Naive B cell (primary cell): ENCODE results near the gene ZNF625. TPM values are rescaled to one million over a fixed set of nuclear protein-coding genes. Genes with fewer than 3 reads are reported as not detected.

ENCODE experiments used
- ATAC-seq, 2 donors: fragments of 150-1000 bp; cut with Tn5 transposase; 2 replicates each; pipeline ENCODE4 v1.10.0; 2021; ENCODE audit warnings: low read depth in 2 of 2, mild to moderate bottlenecking in 2 of 2, moderate library complexity in 2 of 2
- DNase-seq: peaks from one replicate; pipeline ENCODE4 v3.0.0; 2022
- H3K27ac Mint-ChIP-seq, 6 donors: one replicate each; pipeline ENCODE4 v1.8.0; 2020 to 2022; ENCODE audit warnings: mild to moderate bottlenecking in 6 of 6, mixed read lengths in 6 of 6, moderate library complexity in 5 of 6, inconsistent platforms in 2 of 6
- H3K27me3 Mint-ChIP-seq, 3 donors: one replicate each; pipeline ENCODE4 v1.8.0; 2021 to 2022; ENCODE audit warnings: mixed read lengths in 3 of 3, mild to moderate bottlenecking in 1 of 3
- H3K36me3 Mint-ChIP-seq, 2 donors: one replicate each; pipeline ENCODE4 v1.8.0; 2020 to 2022; ENCODE audit warnings: mixed read lengths in 2 of 2, inconsistent platforms in 1 of 2, mild to moderate bottlenecking in 1 of 2
- H3K4me1 Mint-ChIP-seq, 3 donors: one replicate each; pipeline ENCODE4 v1.8.0; 2020 to 2022; ENCODE audit warnings: mixed read lengths in 3 of 3, inconsistent platforms in 1 of 3, mild to moderate bottlenecking in 1 of 3, moderate library complexity in 1 of 3
- H3K4me3 Mint-ChIP-seq, 8 donors: one replicate each; pipeline ENCODE4 v1.8.0; 2020 to 2022; ENCODE audit warnings: mild to moderate bottlenecking in 8 of 8, mixed read lengths in 8 of 8, moderate library complexity in 8 of 8, inconsistent platforms in 2 of 8
- H3K9me3 Mint-ChIP-seq, 7 donors: one replicate each; pipeline ENCODE4 v1.8.0; 2020 to 2022; ENCODE audit warnings: mixed read lengths in 7 of 7, mild to moderate bottlenecking in 5 of 7, inconsistent platforms in 2 of 7, moderate library complexity in 1 of 7
- polyA plus RNA-seq, 6 donors: library from polyadenylated mRNA; unstranded; fragments of 300-500 nt; fragmentation: Illumina TruSeq; gene quantifications; one replicate each; pipeline ENCODE4 v1.2.3, GENCODE V29; 2021; ENCODE audit warnings: low read depth in 6 of 6

Gene ZNF625
- 1 to 10 TPM in 2 of 6 donors, under 1 TPM in 3, not detected in 1; 0.47 to 1.2 (median 0.95) TPM for polyA plus RNA-seq

DNA sequence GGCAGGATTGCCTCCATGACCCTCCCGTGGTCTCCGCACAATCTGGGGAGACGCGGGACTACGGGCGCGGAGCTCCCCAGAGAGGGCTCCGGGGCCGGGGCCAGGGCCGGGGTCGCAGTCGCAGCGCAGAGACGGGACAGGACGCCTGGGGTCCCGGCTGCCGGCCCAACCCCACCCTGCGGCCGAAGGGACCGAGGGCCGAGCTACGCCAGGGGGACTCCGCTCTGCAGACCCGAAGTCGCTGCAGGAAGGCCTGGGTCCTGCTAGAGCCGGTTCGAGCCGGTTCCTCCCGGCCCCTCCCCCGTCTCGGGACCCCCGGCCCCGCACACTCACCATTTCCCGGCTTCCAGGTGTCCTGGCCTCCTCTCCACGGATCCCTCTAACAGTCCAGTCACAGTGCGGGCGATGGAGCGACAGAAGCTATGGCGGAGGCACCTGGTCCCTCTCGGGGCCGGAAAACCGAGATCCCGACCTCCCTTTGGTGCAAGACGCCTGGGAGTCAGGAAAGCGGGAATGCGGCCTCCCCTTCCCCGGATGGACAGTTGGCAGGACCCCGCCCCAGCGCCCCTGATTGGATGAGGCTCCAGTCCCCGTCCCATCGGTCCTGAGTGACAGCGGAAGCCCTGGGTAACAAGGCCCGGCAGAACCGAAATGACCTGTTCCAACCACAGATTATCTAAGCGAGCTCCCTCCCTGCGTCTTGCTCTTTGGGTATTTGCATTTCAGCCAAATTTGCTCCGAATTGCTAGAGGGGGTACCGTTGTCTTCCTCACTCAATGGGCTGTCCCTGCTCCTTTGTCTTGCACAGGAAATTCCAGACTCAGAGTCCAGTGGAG is at the start of gene ZNF625:
ZNF625 (minus strand) TSS at position 512 of the 836 bp plus-strand sequence; CDS start at position 336, 176 bp downstream.
- ATAC-seq (peak; percentile 66 to 83), DNase-seq (peak; percentile 19)
- H3K4me1 Mint-ChIP-seq, result peaks cover 6 to 26% (median 18%) of the 10 kb centered on the region in 3 donors

DNA sequence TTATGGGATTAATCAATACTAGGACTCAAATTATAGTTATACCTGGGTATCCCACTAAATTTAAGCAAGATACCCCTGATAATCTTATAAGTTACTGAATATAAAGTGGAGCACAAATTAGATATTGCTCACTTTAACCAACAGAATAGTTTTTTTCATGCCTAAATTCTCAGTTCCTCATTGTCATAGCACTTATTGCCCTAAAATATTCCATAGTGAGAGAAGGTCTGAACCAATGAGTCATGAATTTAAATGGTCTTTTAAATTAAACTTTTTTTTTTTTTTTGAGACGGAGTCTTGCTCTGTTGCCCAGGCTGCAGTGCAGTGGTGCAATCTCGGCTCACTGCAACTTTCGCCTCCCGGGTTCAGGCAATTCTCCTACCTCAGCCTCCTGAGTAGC is 48.8 kb upstream of the ZNF625 start:
- Mint-ChIP-seq H3K4me3 (no peak overlapping the region), H3K4me1 (peaks cover 7 to 23% (median 22%) of the 10 kb centered on the region in 3 donors), H3K27ac (no peak overlapping the region), H3K27me3 (no peaks in the 10 kb centered on the region), H3K9me3 (peaks cover 8 to 41% (median 38%) of the 10 kb centered on the region in 7 donors), H3K36me3 (peaks cover 22 to 23% of the 10 kb centered on the region in 2 donors)
- peak; percentile 28 to 30 for ATAC-seq
- DNase-seq, result no peak

More for the DNA sequence above, at the start of gene ZNF625:
- H3K9me3 Mint-ChIP-seq, result no peaks in the 10 kb centered on the region
- H3K27me3 Mint-ChIP-seq, result no peaks in the 10 kb centered on the region
- H3K4me3 Mint-ChIP-seq, result peak within 1 kb of the TSS; percentile 93 to 97 (median 94)
- peak within 1 kb of the TSS in 4 of 6 donors; percentile 33 to 93 (median 72) for H3K27ac Mint-ChIP-seq
- H3K36me3 Mint-ChIP-seq, result no peaks in the 10 kb centered on the region

DNA sequence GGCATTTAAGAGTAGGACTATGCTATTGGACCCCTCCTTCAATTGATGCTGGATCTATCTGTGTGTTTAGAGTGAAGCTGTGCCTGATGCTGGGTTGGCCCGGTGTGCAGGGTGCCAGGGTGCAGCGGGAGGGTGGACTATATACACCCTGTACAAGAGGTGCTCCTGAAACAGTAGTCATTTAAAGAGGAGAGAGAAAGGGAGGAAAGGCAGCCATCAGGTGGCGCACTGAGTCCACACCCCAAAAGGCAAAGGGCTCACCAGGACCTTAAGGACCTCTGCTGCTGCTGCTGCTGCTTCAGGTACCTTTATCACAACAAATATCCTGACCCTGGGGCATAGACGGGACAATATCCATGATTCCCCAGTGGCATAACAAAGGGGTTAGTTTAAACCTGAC is 45.7 kb upstream of the ZNF625 start:
- peaks cover 19% of the 10 kb centered on the region in 2 donors for H3K36me3 Mint-ChIP-seq
- H3K4me1 Mint-ChIP-seq, result peaks cover 7 to 32% (median 26%) of the 10 kb centered on the region in 3 donors
- H3K27ac Mint-ChIP-seq, result peak overlapping the region in 1 of 6 donors; percentile 28
- ATAC-seq (peak; percentile 67 to 78), DNase-seq (peak; percentile 25)
- no peaks in the 10 kb centered on the region for H3K27me3 Mint-ChIP-seq
- H3K4me3 Mint-ChIP-seq, result peak overlapping the region in 1 of 8 donors; percentile 65
- H3K9me3 Mint-ChIP-seq, result peaks cover 1 to 25% (median 17%) of the 10 kb centered on the region in 7 donors

DNA sequence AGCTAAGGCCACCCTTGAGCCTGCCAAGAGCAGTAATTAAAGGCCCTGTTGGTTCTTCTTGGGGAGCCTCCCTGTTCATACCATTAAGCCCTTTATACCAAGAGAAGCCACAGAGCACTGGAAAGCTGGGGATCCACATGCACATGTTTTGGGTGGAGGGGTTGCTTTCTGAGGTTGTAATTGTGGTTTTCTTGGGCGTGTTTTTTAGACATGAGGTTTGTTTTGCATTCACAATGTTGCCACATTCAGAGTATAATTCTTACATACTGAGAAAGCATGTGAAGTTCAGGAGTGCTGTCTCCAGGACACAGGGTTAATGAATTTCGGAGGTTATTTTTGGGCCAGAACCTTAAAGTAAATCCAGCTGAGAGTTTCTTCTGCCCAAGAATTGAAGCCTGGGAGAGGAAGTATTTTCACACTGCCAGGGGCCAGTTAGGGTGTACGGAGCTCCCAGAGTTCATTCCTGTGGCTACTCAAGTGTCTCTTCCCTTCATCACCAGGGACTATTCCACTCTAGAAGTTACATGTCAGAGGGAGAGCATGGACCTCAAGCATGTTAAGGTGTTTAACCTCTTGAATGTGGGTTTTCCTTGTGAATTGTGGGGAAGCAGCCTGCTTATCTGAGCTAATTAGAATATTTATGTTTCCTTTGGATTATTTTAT is 43.4 kb upstream of the ZNF625 start:
- no peak for ATAC-seq
- DNase-seq, result no peak
- Mint-ChIP-seq H3K4me3 (no peak overlapping the region), H3K36me3 (peaks cover 10 to 12% of the 10 kb centered on the region in 2 donors), H3K4me1 (peaks cover 24 to 38% (median 27%) of the 10 kb centered on the region in 3 donors), H3K27ac (peak overlapping the region in 2 of 6 donors; percentile 8 to 16), H3K9me3 (peaks cover 1 to 14% (median 9%) of the 10 kb centered on the region in 7 donors), H3K27me3 (no peaks in the 10 kb centered on the region)

DNA sequence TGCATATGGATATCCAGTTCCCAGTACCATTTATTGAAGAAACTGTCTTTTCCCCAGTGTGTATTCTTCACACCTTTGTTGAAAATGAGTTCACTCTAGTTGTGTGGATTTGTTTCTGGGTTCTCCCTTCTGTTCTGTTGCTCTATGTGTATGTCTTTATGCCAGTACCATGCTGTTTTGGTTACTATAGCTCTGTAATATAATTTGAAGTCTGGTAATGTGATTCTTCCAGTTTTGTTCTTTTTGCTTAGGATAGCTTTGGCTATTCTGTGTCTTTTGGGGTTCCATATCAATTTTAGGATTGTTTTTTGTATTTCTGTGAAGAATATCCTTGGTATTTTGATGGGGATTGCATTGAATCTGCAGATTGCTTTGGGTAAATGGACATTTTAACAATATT is 41.6 kb upstream of the ZNF625 start:
- DNase-seq (no peak), ATAC-seq (no peak)
- no peak overlapping the region for H3K27ac Mint-ChIP-seq
- H3K27me3 Mint-ChIP-seq, result no peaks in the 10 kb centered on the region
- H3K36me3 Mint-ChIP-seq, result peaks cover 10 to 12% of the 10 kb centered on the region in 2 donors
- peaks cover 1 to 15% (median 12%) of the 10 kb centered on the region in 7 donors for H3K9me3 Mint-ChIP-seq
- peaks cover 25 to 41% (median 31%) of the 10 kb centered on the region in 3 donors for H3K4me1 Mint-ChIP-seq
- H3K4me3 Mint-ChIP-seq, result no peak overlapping the region

DNA sequence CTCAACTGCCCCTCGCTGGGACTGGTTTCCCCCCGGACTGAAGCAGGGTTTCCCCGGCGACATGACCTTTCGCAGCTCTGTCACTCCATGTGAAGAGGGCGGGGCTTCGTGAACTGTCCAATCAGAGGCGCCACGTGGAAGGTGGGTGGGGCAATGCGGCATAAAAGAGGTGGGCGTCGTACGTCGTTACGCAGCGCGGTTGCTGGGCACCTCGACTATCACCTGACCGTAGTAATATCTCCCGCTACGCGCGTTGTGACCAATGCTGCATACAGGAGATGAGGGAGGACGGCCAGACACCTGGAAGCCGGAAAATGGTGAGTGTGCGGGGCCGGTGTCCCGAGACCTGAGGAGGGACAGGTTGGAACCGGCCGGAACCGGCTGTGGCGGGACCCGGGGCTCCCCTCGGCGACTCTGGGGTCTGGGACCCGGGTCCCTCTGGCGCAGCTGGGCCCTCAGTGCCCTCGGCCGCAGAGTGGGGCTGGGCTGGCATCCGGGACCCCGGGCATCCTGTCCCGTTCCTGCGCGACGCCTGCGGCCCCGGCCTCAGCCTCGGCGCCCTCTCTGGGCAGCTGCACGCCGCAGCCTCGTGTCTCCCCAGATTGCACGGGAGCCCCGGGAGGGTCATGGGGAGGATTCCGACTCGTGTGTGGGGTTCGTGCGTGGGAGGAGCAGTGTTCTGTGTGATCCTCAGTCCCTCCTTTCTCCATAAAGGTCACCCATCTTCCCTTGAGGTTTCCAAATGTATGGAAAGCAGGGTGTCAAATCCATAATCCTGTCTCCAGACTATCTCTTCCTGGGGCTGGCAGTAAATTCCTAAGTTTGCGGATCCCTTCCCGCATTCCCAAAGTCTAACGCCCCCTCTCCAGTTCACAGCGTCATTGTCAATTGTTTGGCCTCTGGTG is 38.5 kb upstream of the ZNF625 start:
- peak overlapping the region; percentile 89 to 97 (median 96) for H3K4me3 Mint-ChIP-seq
- peak overlapping the region; percentile 89 to 96 (median 93) for H3K27ac Mint-ChIP-seq
- peaks cover 19% of the 10 kb centered on the region in 2 donors for H3K36me3 Mint-ChIP-seq
- peaks cover 1 to 29% (median 25%) of the 10 kb centered on the region in 7 donors for H3K9me3 Mint-ChIP-seq
- H3K27me3 Mint-ChIP-seq, result no peaks in the 10 kb centered on the region
- H3K4me1 Mint-ChIP-seq, result peaks cover 16 to 33% (median 24%) of the 10 kb centered on the region in 3 donors
- peak; percentile 84 for DNase-seq
- peak; percentile 96 to 97 for ATAC-seq

DNA sequence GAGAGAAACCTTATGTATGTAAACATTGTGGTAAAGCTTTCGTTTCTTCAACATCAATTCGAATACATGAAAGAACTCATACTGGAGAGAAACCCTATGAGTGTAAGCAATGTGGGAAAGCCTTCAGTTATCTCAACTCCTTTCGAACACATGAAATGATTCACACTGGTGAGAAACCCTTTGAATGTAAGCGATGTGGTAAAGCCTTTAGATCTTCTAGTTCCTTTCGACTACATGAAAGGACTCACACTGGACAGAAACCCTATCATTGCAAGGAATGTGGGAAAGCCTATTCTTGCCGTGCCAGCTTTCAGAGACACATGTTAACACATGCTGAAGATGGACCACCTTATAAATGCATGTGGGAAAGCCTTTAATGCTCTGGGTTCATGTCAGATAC is 31.1 kb upstream of the ZNF625 start:
- H3K27ac Mint-ChIP-seq, result no peak overlapping the region
- H3K27me3 Mint-ChIP-seq, result no peaks in the 10 kb centered on the region
- DNase-seq (no peak), ATAC-seq (no peak)
- no peak overlapping the region for H3K4me3 Mint-ChIP-seq
- peaks cover 0 to 3% (median 1%) of the 10 kb centered on the region in 3 donors for H3K4me1 Mint-ChIP-seq
- peaks cover 8 to 79% (median 60%) of the 10 kb centered on the region in 7 donors for H3K9me3 Mint-ChIP-seq
- H3K36me3 Mint-ChIP-seq, result peaks cover 57 to 61% of the 10 kb centered on the region in 2 donors

DNA sequence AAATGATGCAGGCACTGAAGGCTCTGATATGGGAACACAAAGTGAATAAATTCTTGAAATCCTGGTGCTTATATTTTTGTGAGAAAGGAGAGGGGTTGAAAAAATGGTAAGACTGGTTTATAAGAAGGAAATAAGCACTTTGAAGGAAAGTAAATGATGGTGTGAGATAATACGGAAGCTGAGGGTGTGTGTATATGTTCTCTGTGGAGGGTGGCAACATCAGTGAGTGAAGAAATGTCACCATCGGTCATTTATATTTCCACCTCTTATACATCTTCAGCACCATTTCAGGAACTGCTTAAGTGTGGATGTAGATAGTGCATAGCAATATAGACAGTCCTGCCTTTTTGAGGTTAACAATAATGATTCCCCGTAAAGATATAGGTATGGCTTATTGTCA is 23.8 kb upstream of the ZNF625 start:
- DNase-seq (no peak), ATAC-seq (no peak)
- Mint-ChIP-seq H3K36me3 (peaks cover 19 to 22% of the 10 kb centered on the region in 2 donors), H3K4me1 (peaks cover 21 to 45% (median 38%) of the 10 kb centered on the region in 3 donors), H3K27me3 (no peaks in the 10 kb centered on the region), H3K27ac (peak overlapping the region in 1 of 6 donors; percentile 18), H3K9me3 (peaks cover 2 to 27% (median 10%) of the 10 kb centered on the region in 7 donors), H3K4me3 (peak overlapping the region in 1 of 8 donors; percentile 3)

DNA sequence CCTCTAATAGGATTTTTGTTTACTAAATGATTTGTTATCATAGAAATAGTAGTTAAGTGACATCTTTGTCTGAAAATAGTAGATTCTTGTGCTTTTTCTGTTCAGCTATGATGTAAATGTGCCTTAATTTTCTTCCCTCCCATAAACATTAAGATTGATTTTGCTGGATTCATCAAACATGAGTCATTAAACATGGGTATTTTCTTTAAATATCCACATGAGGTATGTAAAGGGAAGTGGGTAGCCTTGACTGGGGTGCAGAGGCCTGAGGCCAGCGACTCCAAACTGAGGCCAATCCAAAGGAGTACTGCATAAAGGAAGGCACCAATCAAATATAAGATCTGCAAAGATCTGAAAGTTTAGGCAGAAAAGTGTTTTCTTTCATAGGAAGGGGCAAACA is 10.1 kb upstream of the ZNF625 start:
- H3K27ac Mint-ChIP-seq, result peak overlapping the region in 4 of 6 donors; percentile 5 to 75 (median 64)
- DNase-seq (no peak), ATAC-seq (no peak)
- H3K9me3 Mint-ChIP-seq, result no peaks in the 10 kb centered on the region
- peaks cover 0 to 17% of the 10 kb centered on the region in 2 donors for H3K36me3 Mint-ChIP-seq
- H3K4me1 Mint-ChIP-seq, result peaks cover 29 to 64% (median 49%) of the 10 kb centered on the region in 3 donors
- no peaks in the 10 kb centered on the region for H3K27me3 Mint-ChIP-seq
- peak overlapping the region in 1 of 8 donors; percentile 49 for H3K4me3 Mint-ChIP-seq

DNA sequence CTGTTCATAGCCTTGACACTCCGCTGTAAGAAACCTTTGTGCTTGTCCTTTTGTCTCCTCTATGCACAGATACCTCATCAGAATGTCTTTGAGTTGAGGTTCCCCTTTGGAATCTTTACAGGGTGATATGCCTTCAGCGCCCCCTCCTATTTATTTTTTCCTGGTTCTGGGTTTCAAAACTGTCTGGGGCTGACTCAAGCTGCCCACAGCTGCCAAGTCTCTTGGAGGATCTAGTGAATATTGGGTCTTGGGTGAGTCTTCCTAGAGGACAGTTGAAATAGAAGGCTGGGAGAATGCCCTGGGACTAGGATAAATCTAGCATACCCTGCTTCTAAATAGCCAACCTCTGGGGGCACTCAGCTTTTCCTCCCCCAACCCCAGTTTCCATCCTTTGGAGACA is 7.3 kb upstream of the ZNF625 start:
- Mint-ChIP-seq H3K27me3 (no peaks in the 10 kb centered on the region), H3K36me3 (peaks cover 0 to 12% of the 10 kb centered on the region in 2 donors), H3K27ac (peak overlapping the region; percentile 90 to 100 (median 98)), H3K4me3 (peak overlapping the region; percentile 89 to 100 (median 96)), H3K4me1 (peaks cover 24 to 57% (median 38%) of the 10 kb centered on the region in 3 donors), H3K9me3 (no peaks in the 10 kb centered on the region)
- ATAC-seq (no peak), DNase-seq (no peak)

DNA sequence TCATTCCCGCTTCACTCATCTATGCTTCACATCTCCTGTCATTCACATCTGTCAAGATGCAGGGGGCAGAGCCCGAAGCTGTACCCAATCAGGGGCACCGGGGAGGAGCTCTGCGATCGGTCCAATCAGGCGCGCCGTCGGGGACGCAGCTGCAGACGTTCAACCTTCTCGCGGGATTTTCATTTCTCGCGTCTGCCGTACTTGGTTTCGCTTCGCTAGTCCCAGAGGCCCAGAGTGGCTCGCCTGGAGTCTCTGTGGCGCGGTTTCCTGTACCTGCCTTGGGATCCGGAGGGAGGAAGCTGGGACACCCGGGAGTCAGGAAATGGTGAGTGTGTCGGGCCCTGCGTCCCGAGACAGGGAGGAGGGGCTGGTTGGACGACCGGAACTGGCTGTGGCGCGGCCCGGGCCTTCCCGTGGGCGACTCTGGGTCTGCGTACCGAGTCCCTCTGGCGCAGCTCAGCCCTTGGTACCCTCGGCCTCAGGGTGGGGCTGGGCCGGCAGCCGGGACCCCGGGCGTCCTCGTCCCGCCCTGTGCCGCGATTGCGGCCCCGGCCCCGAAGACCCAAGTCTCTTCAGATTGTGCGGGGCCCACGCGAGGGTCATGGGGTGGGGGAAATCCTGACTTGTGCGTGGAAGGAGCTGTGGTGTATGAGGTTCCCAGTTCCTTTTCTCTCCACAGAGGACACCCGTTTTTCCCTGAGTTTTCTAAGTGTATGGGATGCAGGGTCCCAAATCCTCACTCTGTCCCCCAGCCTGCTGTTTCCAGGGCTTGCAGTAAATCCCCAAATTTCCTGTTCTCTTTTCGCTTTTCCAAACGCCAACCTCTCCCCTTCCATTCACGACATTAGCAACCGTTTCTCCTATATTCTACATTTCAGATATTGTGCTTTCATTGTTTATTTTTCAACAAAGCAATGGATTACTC is 6.6 kb upstream of the ZNF625 start, which contains the start of gene ZNF136:
ZNF136 (plus strand) TSS at position 215 of the 925 bp plus-strand sequence; CDS start at position 323, 108 bp downstream.
- Mint-ChIP-seq H3K36me3 (peaks cover 0 to 12% of the 10 kb centered on the region in 2 donors), H3K4me3 (peak within 1 kb of the TSS; percentile 90 to 100 (median 97)), H3K9me3 (no peaks in the 10 kb centered on the region), H3K27me3 (no peaks in the 10 kb centered on the region), H3K4me1 (peaks cover 24 to 53% (median 38%) of the 10 kb centered on the region in 3 donors), H3K27ac (peak within 1 kb of the TSS; percentile 97 to 100 (median 100))
- ATAC-seq (peak; percentile 98), DNase-seq (peak; percentile 88)
